GM12872 (cell line): ENCODE results near the gene CPM.

ENCODE experiments used
- CTCF ChIP-seq: IDR thresholded peaks from 3 replicates; pipeline ENCODE4 v1.5.1; 2011; ENCODE audit warnings: low read depth, mild to moderate bottlenecking, low read length, moderate library complexity; ENCODE audit not compliant: insufficient read depth

The CPM gene

GRCh38 chr12:68939505-68939904 is 6.5 kb upstream of the CPM start:
- no peak for TF ChIP-seq CTCF

- no peak for TF ChIP-seq CTCF
These were observed 1.4 kb upstream of the CPM start for GRCh38 chr12:68934392-68934791.

- no peak for TF ChIP-seq CTCF
These were observed 627 bp downstream of the CPM start for GRCh38 chr12:68932128-68932960.

GRCh38 chr12:68930178-68930577 is 2.8 kb downstream of the CPM start:
- TF ChIP-seq CTCF = no peak

- no peak for TF ChIP-seq CTCF
These were observed 8.4 kb downstream of the CPM start for GRCh38 chr12:68924546-68924945.

GRCh38 chr12:68919581-68920239 is 13.3 kb downstream of the CPM start:
- TF ChIP-seq CTCF = no peak

GRCh38 chr12:68918960-68919359 is 14.0 kb downstream of the CPM start:
- no peak for TF ChIP-seq CTCF
